SK-N-SH treated with all-trans-retinoic acid at 6 μM for 48 hours (cell line): ENCODE measurements around the gene SLC5A9.

Experiments used
- BACH2 ChIP-seq: fragments of 250-450 bp; sonication (Bioruptor Pico); IDR thresholded peaks from 2 replicates; pipeline ENCODE4 v1.9.0; 2021; ENCODE audit warnings: mild to moderate bottlenecking, borderline replicate concordance
- CSDC2 ChIP-seq: fragments of 250-450 bp; sonication (Bioruptor Pico); IDR thresholded peaks from 2 replicates; pipeline ENCODE4 v1.5.0; 2020; ENCODE audit warnings: mild to moderate bottlenecking, moderate library complexity
- ESRRG ChIP-seq: fragments of 250-450 bp; sonication (Bioruptor Pico); IDR thresholded peaks from 2 replicates; pipeline ENCODE4 v1.6.1; 2021; ENCODE audit warnings: mild to moderate bottlenecking
- ISL1 ChIP-seq: fragments of 250-450 bp; sonication (Bioruptor Pico); IDR thresholded peaks from 2 replicates; pipeline ENCODE4 v2.1.2; 2022; ENCODE audit warnings: mild to moderate bottlenecking, moderate library complexity
- RARB ChIP-seq: fragments of 250-450 bp; sonication (Bioruptor Pico); IDR thresholded peaks from 2 replicates; pipeline ENCODE4 v1.8.0; 2021; ENCODE audit warnings: mild to moderate bottlenecking, moderate library complexity
- SNAI2 ChIP-seq: fragments of 250-450 bp; sonication (Bioruptor Pico); IDR thresholded peaks from 2 replicates; pipeline ENCODE4 v1.5.0; 2020; ENCODE audit warnings: mild to moderate bottlenecking, moderate library complexity
- TCF4 ChIP-seq: fragments of 250-450 bp; sonication (Bioruptor Pico); IDR thresholded peaks from 2 replicates; pipeline ENCODE4 v1.8.0; 2021; ENCODE audit warnings: mild to moderate bottlenecking, moderate library complexity, borderline replicate concordance
- ZFP30 ChIP-seq: fragments of 450-650 bp; formaldehyde crosslinking; IDR thresholded peaks from 2 replicates; pipeline ENCODE4 v1.5.0; 2022; ENCODE audit warnings: mild to moderate bottlenecking, moderate library complexity
- TF ChIP-seq, protein P1 (sequence below): fragments of 250-450 bp; sonication (Bioruptor Pico); IDR thresholded peaks from 2 replicates; pipeline ENCODE4 v1.8.0; 2020; ENCODE audit warnings: mild to moderate bottlenecking, moderate library complexity, borderline replicate concordance
- TF ChIP-seq, protein P2 (sequence below): fragments of 250-450 bp; sonication (Bioruptor Pico); IDR thresholded peaks from 2 replicates; pipeline ENCODE4 v1.5.1; 2020; ENCODE audit warnings: low read depth, mild to moderate bottlenecking, moderate library complexity
- TF ChIP-seq, protein P3 (sequence below): fragments of 250-450 bp; sonication (Bioruptor Pico); IDR thresholded peaks from 2 replicates; pipeline ENCODE4 v1.5.0; 2020; ENCODE audit warnings: mild to moderate bottlenecking, moderate library complexity

DNA sequence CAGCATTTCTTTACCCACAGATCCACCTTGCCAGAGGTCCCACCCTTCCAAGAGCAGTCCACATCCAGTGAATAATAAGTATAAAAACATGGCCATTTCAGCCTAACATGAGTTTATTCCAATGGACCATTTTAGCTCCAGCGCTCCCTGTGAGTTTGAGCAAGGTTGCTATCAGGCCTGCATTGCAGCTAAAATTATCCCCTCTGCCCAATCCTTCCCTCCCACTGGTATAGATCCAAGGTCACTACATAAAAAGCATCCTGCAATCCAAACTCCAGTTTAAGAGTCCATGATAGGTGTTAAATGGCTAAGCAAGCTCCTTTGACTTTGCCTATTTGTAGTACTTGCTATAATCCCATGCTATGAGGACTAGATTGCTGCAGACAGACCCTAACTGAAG, 35.6 kb downstream of the SLC5A9 start:
- TF ChIP-seq, protein P1, sequence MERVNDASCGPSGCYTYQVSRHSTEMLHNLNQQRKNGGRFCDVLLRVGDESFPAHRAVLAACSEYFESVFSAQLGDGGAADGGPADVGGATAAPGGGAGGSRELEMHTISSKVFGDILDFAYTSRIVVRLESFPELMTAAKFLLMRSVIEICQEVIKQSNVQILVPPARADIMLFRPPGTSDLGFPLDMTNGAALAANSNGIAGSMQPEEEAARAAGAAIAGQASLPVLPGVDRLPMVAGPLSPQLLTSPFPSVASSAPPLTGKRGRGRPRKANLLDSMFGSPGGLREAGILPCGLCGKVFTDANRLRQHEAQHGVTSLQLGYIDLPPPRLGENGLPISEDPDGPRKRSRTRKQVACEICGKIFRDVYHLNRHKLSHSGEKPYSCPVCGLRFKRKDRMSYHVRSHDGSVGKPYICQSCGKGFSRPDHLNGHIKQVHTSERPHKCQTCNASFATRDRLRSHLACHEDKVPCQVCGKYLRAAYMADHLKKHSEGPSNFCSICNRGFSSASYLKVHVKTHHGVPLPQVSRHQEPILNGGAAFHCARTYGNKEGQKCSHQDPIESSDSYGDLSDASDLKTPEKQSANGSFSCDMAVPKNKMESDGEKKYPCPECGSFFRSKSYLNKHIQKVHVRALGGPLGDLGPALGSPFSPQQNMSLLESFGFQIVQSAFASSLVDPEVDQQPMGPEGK (CRISPR knock-in tag): no peak
- TF ChIP-seq ZFP30 (CRISPR knock-in tag): no peak
- TF ChIP-seq, protein P2, sequence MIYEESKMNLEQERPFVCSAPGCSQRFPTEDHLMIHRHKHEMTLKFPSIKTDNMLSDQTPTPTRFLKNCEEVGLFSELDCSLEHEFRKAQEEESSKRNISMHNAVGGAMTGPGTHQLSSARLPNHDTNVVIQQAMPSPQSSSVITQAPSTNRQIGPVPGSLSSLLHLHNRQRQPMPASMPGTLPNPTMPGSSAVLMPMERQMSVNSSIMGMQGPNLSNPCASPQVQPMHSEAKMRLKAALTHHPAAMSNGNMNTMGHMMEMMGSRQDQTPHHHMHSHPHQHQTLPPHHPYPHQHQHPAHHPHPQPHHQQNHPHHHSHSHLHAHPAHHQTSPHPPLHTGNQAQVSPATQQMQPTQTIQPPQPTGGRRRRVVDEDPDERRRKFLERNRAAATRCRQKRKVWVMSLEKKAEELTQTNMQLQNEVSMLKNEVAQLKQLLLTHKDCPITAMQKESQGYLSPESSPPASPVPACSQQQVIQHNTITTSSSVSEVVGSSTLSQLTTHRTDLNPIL (CRISPR knock-in tag): no peak
- no peak for TF ChIP-seq ESRRG
- TF ChIP-seq, protein P3, sequence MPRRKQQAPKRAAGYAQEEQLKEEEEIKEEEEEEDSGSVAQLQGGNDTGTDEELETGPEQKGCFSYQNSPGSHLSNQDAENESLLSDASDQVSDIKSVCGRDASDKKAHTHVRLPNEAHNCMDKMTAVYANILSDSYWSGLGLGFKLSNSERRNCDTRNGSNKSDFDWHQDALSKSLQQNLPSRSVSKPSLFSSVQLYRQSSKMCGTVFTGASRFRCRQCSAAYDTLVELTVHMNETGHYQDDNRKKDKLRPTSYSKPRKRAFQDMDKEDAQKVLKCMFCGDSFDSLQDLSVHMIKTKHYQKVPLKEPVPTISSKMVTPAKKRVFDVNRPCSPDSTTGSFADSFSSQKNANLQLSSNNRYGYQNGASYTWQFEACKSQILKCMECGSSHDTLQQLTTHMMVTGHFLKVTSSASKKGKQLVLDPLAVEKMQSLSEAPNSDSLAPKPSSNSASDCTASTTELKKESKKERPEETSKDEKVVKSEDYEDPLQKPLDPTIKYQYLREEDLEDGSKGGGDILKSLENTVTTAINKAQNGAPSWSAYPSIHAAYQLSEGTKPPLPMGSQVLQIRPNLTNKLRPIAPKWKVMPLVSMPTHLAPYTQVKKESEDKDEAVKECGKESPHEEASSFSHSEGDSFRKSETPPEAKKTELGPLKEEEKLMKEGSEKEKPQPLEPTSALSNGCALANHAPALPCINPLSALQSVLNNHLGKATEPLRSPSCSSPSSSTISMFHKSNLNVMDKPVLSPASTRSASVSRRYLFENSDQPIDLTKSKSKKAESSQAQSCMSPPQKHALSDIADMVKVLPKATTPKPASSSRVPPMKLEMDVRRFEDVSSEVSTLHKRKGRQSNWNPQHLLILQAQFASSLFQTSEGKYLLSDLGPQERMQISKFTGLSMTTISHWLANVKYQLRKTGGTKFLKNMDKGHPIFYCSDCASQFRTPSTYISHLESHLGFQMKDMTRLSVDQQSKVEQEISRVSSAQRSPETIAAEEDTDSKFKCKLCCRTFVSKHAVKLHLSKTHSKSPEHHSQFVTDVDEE (CRISPR knock-in tag): no peak
- no peak for TF ChIP-seq SNAI2
- no peak for TF ChIP-seq ISL1
- no peak for TF ChIP-seq BACH2 (CRISPR knock-in tag)
- no peak for TF ChIP-seq TCF4
- no peak for TF ChIP-seq RARB (CRISPR knock-in tag)
- no peak for TF ChIP-seq CSDC2
